GM12874 (cell line): ENCODE results near the gene PRKCA.

Source experiments
- TF ChIP-seq, protein P1 (sequence below): IDR thresholded peaks from 2 replicates; pipeline ENCODE4 v1.5.1; 2011; ENCODE audit warnings: low read depth, mild to moderate bottlenecking, control low read depth, low read length, moderate library complexity; ENCODE audit not compliant: insufficient read depth

Gene PRKCA

DNA sequence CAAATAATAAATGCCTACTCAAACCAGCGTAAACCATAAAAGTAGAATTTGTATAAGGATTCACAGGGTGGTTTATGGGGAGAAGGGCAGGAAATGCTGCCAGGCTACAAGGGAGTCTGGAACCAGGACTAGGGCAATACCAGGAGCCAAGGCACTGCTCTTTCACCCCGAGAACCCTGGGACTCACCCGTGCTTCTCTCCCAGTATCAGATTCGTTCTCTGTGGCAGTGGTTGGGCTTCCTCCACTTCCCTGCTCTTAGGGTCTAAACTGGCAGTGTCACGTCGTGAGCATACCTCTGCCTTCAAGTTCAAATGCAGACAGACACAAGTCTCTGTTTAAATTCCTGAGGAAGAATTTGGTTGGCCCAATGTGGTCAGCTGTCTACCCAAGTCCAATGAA lies 49.3 kb downstream of the PRKCA start:
- TF ChIP-seq, protein P1, sequence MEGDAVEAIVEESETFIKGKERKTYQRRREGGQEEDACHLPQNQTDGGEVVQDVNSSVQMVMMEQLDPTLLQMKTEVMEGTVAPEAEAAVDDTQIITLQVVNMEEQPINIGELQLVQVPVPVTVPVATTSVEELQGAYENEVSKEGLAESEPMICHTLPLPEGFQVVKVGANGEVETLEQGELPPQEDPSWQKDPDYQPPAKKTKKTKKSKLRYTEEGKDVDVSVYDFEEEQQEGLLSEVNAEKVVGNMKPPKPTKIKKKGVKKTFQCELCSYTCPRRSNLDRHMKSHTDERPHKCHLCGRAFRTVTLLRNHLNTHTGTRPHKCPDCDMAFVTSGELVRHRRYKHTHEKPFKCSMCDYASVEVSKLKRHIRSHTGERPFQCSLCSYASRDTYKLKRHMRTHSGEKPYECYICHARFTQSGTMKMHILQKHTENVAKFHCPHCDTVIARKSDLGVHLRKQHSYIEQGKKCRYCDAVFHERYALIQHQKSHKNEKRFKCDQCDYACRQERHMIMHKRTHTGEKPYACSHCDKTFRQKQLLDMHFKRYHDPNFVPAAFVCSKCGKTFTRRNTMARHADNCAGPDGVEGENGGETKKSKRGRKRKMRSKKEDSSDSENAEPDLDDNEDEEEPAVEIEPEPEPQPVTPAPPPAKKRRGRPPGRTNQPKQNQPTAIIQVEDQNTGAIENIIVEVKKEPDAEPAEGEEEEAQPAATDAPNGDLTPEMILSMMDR, result no peak

DNA sequence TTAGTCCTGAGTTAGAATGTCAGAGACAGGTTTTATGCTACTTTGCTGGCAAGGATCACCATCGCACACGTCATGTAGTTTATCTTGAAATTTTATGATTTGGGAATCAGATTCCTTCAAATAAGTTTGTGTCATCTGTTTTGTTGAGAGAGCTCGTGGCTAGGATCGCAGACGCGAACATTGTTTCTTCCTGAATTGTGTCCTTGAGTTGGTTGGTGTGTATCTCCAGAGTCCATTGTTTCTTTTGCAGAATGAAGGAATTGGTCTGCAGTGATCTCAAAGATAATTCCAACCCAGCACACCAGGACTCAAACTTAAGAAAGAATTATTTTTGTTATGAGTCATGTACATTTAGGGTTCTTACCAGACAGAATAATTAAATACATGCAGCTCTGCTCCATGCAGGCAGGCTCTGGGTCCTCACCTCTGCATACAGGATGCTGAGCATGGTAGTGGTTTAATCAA lies 51.6 kb downstream of the PRKCA start:
- TF ChIP-seq, protein P1, result no peak

DNA sequence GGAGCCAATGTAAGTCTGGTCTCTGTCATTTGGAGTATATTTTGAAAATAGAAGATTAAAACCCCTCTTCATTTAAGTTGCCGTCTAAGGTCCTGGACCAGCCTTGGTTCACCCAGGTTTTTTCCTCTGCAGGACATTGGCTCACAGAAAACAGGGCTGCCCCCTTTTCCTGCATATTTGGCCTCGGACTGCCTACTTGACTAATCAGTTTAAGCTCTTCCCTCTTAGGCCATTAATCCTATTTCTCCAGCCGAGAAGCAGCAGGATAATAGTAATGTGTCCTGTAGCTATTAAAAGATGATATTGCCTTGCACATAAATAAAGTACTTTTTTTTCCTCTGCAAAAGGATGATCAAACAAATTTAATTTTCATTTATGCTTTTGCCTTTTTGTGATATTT lies 52.1 kb downstream of the PRKCA start:
- TF ChIP-seq, protein P1, result no peak

DNA sequence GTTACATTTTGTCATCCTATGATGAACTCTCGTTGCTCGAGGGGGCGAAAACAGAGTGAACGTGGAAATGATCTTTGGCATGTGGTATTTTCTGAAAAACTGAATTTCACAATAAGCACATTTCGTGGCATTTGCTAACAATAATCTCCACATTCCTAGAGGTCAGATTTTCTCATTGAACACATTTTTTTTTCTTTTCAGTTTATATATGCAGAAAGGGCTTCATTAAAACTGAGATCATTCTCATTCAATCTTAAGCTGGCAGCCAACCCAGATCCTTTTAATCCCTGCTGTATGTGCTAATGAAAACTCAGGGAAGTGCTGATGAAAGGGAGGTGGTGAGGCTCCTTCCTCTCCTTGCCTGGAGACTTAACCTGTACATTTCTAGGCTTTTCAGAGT lies 52.6 kb downstream of the PRKCA start:
- TF ChIP-seq, protein P1, result no peak

DNA sequence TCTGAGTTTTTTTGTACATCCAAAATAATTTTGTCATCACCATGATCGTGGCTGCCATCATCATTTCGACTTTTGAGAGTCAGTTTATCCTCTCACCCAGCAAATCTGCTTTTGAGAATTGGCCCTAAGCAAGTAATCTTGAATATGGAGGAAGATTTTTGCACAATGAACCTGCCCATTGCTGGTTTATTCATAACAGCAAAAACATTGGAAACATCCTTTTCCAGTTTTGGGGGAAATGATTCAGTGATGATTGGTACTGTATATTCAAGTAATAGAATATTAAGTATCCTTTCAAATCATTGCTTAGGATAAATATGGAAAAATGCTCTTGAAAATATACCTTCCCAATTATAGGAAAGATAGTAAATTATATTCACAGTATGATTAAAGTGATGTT lies 53.1 kb downstream of the PRKCA start:
- TF ChIP-seq, protein P1, result no peak

DNA sequence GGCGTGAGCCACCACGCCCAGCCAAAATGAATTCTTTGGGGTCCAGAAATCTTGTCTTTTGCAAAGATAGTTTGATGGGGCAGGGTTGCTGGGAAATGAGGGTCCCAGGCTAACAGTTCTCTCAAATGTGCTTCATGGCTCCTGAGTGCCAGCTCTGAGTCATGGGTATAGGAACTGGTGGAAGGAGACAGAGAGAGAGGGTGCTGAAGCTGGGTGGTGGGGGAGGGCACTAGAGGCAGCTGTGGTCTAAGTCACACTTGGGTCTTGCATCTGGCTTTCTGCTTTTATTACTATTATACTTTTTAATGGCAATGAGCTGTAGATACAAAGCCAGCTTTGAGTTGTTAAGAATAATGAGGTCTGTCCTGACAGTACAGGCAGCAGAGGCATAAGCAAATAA lies 54.6 kb downstream of the PRKCA start:
- TF ChIP-seq, protein P1, result no peak

DNA sequence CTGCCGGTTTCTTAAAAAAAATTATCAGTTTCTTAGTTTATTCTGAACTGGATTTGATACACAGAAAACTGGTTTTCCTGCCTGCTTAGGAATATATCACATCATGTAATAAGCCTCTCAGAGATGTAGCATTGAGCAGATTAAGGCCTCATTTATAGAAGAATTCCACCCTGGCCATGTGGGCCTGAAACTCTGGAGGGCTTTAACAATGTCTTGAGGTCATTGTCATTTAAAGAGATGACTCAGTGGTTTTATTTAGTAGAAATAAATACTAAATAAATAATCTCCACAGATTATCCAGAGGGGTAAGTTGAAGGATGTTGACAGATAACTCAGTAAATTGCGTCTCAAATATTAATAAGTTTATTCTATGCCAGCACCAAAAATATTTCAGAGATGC lies 56.9 kb downstream of the PRKCA start:
- TF ChIP-seq, protein P1, result no peak

DNA sequence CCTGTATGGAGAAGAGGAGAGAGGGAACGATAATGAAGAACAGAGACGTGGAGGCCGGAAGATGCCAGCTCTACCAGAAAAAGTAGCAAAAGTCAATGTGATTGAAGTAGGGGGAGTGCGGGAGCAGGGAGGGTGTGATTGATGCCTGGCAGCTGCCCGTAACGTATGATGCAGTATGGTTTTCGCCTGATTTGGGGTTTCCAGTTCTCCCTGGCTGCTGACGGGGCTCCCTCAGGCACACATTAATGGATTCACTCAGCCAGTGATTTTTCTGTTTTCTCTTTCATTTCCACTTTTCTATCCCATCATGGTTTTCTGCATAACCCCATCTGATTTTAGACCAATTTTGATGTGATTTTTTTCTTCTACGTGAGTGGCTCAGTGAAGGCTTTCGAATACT lies 62.1 kb downstream of the PRKCA start:
- TF ChIP-seq, protein P1, result no peak
